HepG2 (cell line): ENCODE data around the gene AP2B1. TPM values are rescaled to one million over a fixed set of nuclear protein-coding genes. Genes with fewer than 3 reads are reported as not detected.

Experiments used
- CBX2 ChIP-seq, 2 experiments: fragments of 200-600 bp in 1 of 2; sonication (generic); formaldehyde crosslinking in 1 of 2; IDR thresholded peaks; 2 replicates each; pipeline versions ENCODE4 v1.7.0 to v1.8.1; 2018 to 2022; ENCODE audit warnings: low read depth in 2 of 2, low read length in 1 of 2, mild to moderate bottlenecking in 1 of 2, missing genetic modification reagents in 1 of 2
- HNF4G ChIP-seq, 2 experiments: sonication (generic) in 1 of 2; formaldehyde crosslinking in 1 of 2; IDR thresholded peaks; 2 replicates each; pipeline versions ENCODE4 v1.4.0 to v1.6.1; 2011 to 2020; ENCODE audit warnings: borderline replicate concordance in 2 of 2, low read depth in 2 of 2, mild to moderate bottlenecking in 2 of 2, low read length in 1 of 2, missing genetic modification reagents in 1 of 2, moderate library complexity in 1 of 2
- MYC ChIP-seq: sonication (generic); formaldehyde crosslinking; IDR thresholded peaks from 2 replicates; pipeline ENCODE4 v1.9.0; 2021; ENCODE audit warnings: missing genetic modification reagents, borderline replicate concordance
- POGK ChIP-seq: sonication (generic); formaldehyde crosslinking; conservative IDR thresholded peaks from 2 replicates; pipeline ENCODE4 v1.8.0; 2022; ENCODE audit warnings: mild to moderate bottlenecking, moderate library complexity, missing genetic modification reagents
- RBFOX2 ChIP-seq: fragments of 200-400 bp; formaldehyde crosslinking; IDR thresholded peaks from 2 replicates; pipeline ENCODE4 v1.6.1; 2017; ENCODE audit warnings: low read depth, mild to moderate bottlenecking, low read length
- SP4 ChIP-seq: sonication (generic); formaldehyde crosslinking; IDR thresholded peaks from 2 replicates; pipeline ENCODE4 v1.8.1; 2023; ENCODE audit warnings: mild to moderate bottlenecking, missing genetic modification reagents
- ZHX2 ChIP-seq, 2 experiments: sonication (generic) in 1 of 2; formaldehyde crosslinking in 1 of 2; IDR thresholded peaks; 2 replicates each; pipeline versions ENCODE4 v1.6.1 to v1.9.0; 2014 to 2022; ENCODE audit warnings: antibody characterized with exemption in 1 of 2, borderline replicate concordance in 1 of 2, inconsistent platforms in 1 of 2, low read depth in 1 of 2, missing genetic modification reagents in 1 of 2
- ZNF501 ChIP-seq: sonication (generic); formaldehyde crosslinking; IDR thresholded peaks from 2 replicates; pipeline ENCODE4 v1.5.1; 2020; ENCODE audit warnings: mild to moderate bottlenecking, moderate library complexity, missing genetic modification reagents
- polyA plus RNA-seq, 8 experiments: library from polyadenylated mRNA; depleted of rRNA in 3 of 8; stranded (reverse) in 7 of 8; unstranded in 1 of 8; fragments of >200 nt; fragmentation: Illumina TruSeq in 4 of 8; extraction: Trizol in 4 of 8; gene quantifications; 2 replicates each; pipeline versions ENCODE4 v1.2.1 to v1.2.3, GENCODE V29; 2011 to 2016; ENCODE audit warnings: low read depth in 4 of 8, missing spikeins in 1 of 8, mixed read lengths in 1 of 8; ENCODE audit not compliant: insufficient read depth in 1 of 8
- total RNA-seq, 5 experiments: library from RNA; depleted of rRNA; stranded (reverse); fragments of >200 nt; fragmentation: Illumina TruSeq; extraction: Trizol; gene quantifications; 2 replicates each; pipeline ENCODE4 v1.2.3, GENCODE V29; 2016; ENCODE audit warnings: low read depth in 1 of 5
- TF ChIP-seq, protein P1 (sequence below): sonication (generic); formaldehyde crosslinking; IDR thresholded peaks from 2 replicates; pipeline ENCODE4 v1.5.1; 2020; ENCODE audit warnings: mild to moderate bottlenecking, missing genetic modification reagents, borderline replicate concordance
- TF ChIP-seq, protein P2 (sequence below): IDR thresholded peaks from 2 replicates; pipeline ENCODE4 v1.6.1; 2016; ENCODE audit warnings: low read depth, missing genetic modification reagents, missing compliant biosample characterization

Gene AP2B1
- total and polyA plus RNA-seq, 2 of the 13 experiments (the other 11 are each of a cell fraction or from before 2014, with no cell fraction given) = 23.8 to 71.3 TPM

DNA sequence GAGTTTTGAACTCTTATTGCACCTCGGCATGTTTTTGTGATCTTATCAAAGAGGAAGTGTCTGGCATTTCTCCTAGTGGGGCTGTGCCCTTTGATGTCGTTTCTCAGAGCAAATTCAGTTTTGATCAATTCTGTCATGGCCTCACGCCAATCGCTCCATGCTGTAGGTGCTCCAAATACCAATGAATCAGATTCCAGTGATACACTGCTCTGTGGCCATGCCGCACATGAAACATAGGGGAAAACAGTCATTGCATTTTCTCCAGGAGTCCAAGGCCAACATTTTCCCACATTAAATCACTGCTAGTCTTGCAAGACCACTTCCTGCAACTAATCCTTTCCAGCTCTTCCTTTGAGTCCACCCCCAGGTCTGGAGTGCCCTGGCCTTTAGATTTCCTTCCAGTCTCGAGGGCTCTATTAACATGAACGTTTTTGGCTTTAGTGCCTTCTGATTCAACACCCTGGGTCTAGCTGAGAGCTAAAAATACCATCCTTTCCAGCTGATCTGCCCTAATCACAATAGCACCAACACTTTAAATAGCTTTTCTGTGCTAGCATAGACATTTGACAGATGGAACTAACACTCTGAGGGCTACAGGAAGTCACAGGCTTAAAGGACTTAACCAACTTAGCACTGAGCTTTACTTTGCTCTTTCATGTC is 126.1 kb downstream of the AP2B1 start (continued):
- no peak for TF ChIP-seq RBFOX2
- TF ChIP-seq HNF4G (IDR thresholded peaks at IDR 0.05; ENCODE audit: borderline replicate concordance, low read depth, low read length) = no peak
- TF ChIP-seq HNF4G (CRISPR knock-in tag; IDR thresholded peaks at IDR 0.05; ENCODE audit: borderline replicate concordance, low read depth) = no peak
- TF ChIP-seq, protein P1, sequence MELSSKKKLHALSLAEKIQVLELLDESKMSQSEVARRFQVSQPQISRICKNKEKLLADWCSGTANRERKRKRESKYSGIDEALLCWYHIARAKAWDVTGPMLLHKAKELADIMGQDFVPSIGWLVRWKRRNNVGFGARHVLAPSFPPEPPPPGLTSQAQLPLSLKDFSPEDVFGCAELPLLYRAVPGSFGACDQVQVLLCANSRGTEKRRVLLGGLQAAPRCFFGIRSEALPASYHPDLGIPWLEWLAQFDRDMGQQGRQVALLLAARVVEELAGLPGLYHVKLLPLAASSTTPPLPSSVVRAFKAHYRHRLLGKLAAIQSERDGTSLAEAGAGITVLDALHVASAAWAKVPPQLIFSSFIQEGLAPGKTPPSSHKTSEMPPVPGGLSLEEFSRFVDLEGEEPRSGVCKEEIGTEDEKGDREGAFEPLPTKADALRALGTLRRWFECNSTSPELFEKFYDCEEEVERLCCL (CRISPR knock-in tag) = no peak
- TF ChIP-seq CBX2 (IDR thresholded peaks at IDR 0.05; ENCODE audit: low read depth, low read length) = no peak
- no peak for TF ChIP-seq CBX2 (CRISPR knock-in tag; IDR thresholded peaks at IDR 0.05; ENCODE audit: low read depth)
- TF ChIP-seq MYC (CRISPR knock-in tag) = no peak
- no peak for TF ChIP-seq ZNF501 (CRISPR knock-in tag)
- TF ChIP-seq ZHX2 (IDR thresholded peaks at IDR 0.05; ENCODE audit: low read depth) = no peak
- no peak for TF ChIP-seq ZHX2 (CRISPR knock-in tag; IDR thresholded peaks at IDR 0.05; ENCODE audit: borderline replicate concordance)
- TF ChIP-seq, protein P2, sequence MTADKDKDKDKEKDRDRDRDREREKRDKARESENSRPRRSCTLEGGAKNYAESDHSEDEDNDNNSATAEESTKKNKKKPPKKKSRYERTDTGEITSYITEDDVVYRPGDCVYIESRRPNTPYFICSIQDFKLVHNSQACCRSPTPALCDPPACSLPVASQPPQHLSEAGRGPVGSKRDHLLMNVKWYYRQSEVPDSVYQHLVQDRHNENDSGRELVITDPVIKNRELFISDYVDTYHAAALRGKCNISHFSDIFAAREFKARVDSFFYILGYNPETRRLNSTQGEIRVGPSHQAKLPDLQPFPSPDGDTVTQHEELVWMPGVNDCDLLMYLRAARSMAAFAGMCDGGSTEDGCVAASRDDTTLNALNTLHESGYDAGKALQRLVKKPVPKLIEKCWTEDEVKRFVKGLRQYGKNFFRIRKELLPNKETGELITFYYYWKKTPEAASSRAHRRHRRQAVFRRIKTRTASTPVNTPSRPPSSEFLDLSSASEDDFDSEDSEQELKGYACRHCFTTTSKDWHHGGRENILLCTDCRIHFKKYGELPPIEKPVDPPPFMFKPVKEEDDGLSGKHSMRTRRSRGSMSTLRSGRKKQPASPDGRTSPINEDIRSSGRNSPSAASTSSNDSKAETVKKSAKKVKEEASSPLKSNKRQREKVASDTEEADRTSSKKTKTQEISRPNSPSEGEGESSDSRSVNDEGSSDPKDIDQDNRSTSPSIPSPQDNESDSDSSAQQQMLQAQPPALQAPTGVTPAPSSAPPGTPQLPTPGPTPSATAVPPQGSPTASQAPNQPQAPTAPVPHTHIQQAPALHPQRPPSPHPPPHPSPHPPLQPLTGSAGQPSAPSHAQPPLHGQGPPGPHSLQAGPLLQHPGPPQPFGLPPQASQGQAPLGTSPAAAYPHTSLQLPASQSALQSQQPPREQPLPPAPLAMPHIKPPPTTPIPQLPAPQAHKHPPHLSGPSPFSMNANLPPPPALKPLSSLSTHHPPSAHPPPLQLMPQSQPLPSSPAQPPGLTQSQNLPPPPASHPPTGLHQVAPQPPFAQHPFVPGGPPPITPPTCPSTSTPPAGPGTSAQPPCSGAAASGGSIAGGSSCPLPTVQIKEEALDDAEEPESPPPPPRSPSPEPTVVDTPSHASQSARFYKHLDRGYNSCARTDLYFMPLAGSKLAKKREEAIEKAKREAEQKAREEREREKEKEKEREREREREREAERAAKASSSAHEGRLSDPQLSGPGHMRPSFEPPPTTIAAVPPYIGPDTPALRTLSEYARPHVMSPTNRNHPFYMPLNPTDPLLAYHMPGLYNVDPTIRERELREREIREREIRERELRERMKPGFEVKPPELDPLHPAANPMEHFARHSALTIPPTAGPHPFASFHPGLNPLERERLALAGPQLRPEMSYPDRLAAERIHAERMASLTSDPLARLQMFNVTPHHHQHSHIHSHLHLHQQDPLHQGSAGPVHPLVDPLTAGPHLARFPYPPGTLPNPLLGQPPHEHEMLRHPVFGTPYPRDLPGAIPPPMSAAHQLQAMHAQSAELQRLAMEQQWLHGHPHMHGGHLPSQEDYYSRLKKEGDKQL (CRISPR knock-in tag) = no peak
- no peak for TF ChIP-seq POGK
- no peak for TF ChIP-seq SP4 (CRISPR knock-in tag)
